22Rv1 (cell line): ENCODE results near the gene PEAK1.

Experiments used
- ZFX ChIP-seq: fragments of 450-650 bp; IDR thresholded peaks from 2 replicates; pipeline ENCODE4 v1.6.1; 2017; ENCODE audit warnings: antibody characterized with exemption, borderline replicate concordance
- TF ChIP-seq, protein P1 (sequence below): fragments of 450-650 bp; IDR thresholded peaks from 2 replicates; pipeline ENCODE4 v1.5.1; 2017; ENCODE audit warnings: mild to moderate bottlenecking

DNA sequence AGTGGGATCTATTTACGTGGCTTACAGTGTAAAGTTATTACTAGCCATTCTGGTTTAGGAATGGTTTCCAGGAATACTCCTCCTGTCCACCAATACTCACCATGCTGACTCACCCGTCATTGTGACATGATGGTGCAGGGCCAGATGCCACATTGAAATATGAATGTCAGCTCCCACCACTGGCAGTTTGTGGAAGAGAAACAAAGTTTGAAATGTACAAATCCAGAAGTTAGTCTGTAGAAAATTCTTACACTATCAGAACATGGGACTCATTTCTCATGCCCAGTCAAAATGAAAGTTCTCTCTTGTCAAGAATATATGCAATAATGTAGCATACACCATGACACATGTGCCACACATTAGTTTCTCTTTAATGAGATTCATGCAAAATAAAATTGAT, 334.6 kb downstream of the PEAK1 start:
- TF ChIP-seq ZFX = no peak
- TF ChIP-seq, protein P1, sequence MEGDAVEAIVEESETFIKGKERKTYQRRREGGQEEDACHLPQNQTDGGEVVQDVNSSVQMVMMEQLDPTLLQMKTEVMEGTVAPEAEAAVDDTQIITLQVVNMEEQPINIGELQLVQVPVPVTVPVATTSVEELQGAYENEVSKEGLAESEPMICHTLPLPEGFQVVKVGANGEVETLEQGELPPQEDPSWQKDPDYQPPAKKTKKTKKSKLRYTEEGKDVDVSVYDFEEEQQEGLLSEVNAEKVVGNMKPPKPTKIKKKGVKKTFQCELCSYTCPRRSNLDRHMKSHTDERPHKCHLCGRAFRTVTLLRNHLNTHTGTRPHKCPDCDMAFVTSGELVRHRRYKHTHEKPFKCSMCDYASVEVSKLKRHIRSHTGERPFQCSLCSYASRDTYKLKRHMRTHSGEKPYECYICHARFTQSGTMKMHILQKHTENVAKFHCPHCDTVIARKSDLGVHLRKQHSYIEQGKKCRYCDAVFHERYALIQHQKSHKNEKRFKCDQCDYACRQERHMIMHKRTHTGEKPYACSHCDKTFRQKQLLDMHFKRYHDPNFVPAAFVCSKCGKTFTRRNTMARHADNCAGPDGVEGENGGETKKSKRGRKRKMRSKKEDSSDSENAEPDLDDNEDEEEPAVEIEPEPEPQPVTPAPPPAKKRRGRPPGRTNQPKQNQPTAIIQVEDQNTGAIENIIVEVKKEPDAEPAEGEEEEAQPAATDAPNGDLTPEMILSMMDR = no peak
